Measurements from ENCODE around the gene LRRFIP1.

LRRFIP1 gene

DNA sequence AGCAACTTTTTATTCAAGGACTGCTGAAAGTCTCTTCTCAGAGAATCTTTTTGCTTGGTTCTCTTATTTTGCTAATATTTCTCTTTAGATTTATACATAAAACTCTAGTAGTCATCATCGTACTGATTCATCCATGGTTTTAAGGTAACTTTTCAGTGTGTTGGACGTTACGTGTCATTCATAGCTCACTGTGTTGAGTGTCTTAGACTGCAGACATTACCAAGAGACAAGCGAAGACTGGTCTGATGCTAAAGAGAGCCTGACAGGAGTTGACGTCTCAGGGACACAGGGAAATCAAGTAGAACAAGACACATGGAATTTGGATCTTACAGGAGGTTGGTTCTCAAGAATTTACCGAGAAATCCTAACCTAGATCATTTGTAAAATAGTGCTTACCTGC, 196.7 kb downstream of the LRRFIP1 start:
- H3K4me3 ChIP-seq (ENCODE audit: low read depth, low read length): no peak overlapping the region

DNA sequence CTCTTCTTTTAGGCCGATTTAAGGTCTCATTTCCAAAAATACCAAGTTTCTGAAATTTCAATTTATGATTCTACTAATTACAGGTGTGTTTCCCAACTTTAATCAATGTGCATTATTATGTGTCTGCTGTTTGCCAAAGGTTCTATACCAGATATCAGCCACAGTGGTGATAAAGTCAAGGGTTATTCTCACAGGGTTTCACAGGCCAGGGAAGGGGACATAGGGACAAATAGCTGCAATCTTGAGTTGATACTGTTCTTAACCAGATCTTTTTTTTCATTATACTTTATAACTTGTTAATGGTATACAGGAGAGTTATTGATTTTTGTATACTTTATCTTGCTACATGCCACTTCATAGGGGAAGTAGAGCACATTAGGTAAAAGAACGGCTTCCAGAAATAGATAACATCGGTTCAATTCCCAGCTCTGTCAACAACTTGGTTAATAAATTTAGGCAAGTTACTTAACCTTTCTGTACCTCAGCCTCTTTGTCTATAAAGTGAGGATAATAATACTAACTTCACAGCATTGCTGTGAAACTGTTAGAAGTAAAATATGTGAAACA, 200.1 kb downstream of the LRRFIP1 start:
- no peak overlapping the region for H3K4me3 ChIP-seq (ENCODE audit: low read depth, low read length)

Data from iPS-11a (cell line).